Left renal pelvis (tissue), 4 donors: ENCODE measurements around the gene TP53I11. TPM values are rescaled to one million over a fixed set of nuclear protein-coding genes. Genes with fewer than 3 reads are reported as not detected.

Experiments used
- DNase-seq, 4 donors: peaks; one replicate each; pipeline ENCODE4 v3.0.0-alpha.2; 2013; ENCODE audit warnings: low read depth in 4 of 4, low spot score in 3 of 4
- polyA plus RNA-seq, 4 donors: library from polyadenylated mRNA; unstranded; fragments of 120-200 nt; gene quantifications; one replicate each; pipeline ENCODE4 v1.2.1, GENCODE V29; 2013; ENCODE audit not compliant: insufficient read length in 4 of 4

The TP53I11 gene
- polyA plus RNA-seq, 4 donors = 59.1 to 79.2 (median 63.5) TPM

DNA sequence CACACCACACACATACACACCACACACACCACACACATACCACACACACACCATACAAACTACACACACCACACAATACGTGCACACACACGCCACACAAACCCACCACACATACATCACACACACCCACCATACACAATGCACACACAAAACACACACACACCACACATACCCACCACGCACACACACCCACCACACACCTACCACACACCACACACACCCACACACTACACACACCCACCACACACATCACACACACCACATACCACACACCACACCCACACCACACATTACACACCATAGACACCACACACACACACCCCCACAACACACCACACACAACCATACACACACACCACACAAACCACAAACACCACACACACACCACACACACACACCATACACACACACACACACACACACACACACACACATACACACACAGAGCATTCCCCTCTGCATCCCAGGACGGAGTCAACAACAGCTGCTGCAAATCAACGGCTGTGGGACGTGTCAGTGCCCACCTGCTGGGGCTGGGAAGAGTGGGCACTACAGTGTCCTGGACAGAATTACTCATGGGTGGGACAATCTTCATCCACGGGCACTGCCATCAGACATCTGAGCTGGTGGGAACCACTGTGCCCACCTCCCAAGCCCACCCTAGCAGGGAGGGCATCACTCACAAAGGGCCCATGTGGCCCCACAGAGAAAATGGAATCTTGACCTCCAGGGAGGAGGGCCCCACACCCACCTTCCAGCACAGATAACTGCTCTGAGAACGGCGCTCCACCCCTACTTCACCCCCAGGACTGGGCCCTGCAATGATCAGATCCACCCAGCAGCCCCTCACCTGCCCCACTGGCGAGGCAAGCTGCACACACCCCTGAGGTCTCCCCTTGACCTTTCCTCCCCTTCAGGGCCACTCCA, 8.4 kb downstream of the TP53I11 start:
- DNase-seq = no peak

DNA sequence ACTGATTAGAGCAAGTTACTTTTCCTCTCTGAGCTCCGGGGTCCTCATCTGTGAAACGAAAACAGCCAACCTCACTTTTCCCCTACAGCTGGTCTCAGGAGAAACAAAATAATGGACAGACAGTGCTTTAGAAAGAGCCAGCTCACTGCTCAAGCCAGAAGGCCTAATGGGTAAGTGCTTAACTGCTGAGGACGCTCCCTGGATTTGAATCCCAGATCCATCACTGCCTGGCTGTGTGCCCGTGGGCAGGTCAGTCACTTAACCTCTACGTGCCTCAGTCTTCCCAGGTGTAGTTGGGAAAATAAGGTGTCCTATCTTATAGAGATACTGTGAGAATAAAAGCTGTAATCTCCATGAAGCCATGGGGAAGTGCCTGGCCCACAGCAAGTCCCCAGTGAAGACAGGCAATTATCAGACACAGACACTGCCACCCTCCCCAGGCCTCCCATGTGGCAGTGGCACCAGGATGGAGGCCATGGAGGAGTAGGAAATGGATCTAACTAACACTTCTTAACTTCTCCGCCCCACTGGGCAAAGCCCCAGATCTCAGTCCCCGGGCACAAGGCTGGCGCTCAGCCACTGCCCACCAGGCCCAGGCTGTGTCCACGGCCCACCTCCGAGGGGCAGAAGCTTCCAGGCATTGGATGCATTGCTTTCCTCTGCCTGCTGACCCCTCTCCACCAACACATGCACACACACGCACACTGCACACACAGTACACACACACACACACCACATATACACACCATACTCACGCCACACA, 9.2 kb downstream of the TP53I11 start:
- DNase-seq = no peak

DNA sequence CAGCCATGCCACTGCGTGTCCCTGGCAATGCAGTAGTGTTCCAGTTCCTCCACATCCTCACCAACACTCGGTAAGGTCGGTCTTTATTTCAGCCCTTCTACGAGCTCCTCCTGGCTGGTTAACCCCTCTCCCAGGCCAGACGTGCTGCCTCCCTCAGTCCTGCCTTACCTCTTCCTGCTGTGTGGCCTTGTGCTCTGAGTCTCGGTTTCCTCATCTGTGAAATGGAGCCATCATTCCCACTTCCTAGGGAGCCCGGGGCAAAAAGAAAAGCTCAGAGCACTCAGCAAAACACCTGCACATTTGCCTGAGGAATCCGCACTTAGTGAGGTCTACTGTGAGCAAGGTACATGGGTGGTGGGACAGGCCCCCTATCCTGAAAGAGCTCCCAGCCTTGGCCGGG, 9.8 kb downstream of the TP53I11 start:
- no peak for DNase-seq

DNA sequence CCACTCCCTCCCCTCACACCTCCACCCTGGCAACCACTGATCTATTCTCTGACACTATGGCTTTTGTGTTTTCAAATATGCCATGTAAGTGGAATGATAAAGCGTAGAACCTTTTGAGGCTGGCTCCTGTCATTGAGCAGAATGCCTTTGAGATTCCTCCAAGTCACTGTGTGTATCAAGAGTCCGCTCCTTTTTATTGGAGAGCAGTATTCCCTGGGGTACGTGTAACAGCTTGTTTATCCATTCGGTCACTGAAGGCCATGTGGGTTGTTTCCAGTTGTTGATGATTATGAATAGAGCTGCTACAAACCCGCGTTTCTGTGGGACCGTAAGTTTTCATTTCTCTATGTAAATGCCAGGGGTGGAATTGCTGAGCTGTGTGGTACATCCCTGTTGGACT, 10.3 kb downstream of the TP53I11 start:
- DNase-seq = no peak

DNA sequence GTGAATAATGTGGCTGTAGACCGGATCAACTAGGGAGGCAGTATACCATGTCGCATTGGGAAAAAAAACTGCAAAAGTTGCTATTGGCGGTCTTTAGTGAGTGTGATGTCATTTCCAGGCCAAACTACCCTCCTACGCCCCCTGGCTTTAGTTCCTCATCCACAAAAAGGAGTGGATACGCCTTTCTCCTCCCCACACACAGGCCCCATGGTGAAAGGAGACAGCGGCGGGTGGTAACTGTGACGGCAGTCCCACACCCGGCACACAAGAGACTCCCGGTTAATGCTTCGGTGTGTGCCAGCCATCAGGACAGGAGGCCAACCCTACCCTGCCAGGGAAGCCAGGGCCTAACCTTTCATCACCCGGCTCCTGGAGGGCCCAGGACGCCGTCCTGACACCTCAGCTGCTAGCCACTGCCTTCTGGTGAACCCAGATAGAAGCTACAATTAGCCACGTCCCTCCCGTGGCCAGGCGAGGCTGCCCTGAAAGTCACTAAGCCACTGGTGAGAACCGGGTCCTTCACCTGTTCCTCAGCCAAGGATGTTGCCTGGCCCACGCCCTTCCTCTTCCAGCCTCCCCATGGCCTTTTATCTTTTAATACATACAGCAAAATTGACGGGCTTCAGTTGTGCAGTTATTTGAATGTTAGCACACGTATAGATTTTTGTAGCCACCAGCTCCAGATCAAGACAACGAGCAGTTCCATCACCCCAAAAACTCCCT, 10.8 kb downstream of the TP53I11 start:
- no peak for DNase-seq

DNA sequence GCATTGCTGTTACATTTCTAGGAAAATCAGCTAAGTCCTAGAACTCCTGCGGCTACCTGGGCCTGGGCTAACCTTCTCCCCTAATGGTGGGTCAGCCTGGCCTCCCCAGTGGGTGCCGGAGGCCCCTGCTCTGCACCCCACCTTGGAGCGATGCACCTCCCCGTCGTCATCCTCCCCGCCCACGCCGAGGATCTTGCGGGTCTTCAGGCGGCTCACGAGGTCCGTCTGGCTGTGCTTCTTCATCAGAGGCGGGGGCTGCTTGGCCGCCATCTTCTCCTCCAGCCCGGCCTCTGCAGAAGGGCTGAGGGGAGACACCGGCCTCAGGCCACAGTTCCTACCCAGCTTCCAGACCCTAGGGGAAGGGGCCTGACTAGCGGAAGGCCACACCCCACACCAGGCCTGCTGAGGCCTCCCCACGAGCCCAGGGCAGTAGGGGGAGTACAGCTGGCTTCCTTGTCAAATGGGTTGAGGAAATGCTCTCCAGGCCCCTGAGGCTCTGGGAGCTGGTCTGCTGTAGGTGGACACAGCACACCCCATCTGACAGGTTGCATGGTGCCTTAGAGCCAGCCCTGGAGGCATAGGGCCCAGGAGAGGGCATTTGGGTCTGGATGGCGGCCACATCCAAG, 12.5 kb downstream of the TP53I11 start:
- DNase-seq = no peak

DNA sequence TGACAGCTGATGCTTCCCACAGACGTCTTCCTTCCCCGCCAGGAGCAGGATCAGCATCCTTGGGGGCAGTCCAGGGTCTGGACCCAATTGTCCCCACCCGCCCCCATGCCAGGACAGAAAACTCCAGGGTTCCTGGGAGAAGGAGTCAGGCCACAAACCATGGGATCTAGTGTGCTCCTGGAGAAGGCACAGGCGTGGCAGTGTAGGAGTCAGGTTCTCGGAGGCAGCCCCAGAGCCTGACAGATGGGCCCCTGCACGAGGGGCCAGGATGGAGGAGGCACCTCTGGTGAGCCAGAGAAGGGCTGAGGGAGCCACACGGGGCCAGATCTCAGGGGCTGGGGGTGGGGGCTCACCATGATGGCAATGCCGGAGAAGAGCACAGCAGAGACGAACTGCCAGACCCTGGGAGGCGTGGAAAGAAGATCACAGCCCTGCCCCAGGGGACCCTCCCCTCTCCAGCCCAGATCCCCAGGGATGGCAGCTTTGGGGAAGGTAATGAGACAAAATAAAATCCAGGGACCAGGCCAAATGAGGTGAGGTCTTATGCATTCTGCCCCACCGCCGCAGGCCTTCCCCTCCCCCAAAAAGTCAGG, 13.6 kb downstream of the TP53I11 start:
- DNase-seq = no peak

DNA sequence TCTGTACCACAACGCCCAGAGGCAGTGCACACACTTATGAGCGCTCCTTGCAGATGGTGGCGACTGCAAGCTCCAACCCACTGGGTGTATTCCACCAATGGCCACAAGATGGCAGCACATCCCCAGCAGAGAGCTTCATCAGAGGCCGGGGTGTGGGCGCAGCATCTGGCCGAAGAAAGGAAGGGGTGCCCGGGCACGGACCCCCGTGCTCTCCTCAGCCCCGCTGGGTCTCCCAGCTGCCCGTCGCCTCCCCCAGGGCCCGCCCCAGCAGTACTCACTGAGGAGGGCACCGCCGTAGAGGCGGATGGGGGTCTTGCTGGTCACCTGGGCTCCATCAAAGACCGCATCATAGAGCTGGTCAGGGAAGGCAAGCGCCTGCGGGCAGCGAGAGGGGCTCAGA, 14.2 kb downstream of the TP53I11 start:
- DNase-seq = peak in 1 of 4 donors; percentile 78

DNA sequence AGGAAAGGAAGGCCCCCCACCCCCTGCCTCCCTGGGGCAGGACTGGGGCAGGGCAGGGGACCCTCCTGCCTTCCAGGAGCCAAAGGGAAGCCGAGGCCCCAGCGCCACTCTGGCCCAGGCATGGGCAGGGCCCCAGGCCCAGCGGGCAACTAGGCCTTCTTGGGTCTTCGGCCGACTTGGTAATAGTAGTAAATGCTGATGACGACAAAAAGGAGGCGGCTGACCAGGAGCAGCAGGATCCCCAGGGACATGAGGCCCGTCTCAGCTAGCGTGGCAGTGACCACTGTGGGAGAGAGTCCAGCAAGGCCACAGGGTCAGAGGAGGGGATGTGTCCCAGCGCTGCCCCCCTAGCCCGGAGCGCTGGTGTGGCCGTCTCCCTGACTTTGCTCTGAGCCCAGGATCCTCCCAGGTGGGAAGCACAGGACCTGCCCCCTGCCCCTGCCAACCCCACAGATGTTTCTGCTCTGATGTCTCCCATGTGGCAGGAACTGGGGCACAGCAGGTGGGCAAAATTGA, 15.9 kb downstream of the TP53I11 start:
- DNase-seq = no peak

DNA sequence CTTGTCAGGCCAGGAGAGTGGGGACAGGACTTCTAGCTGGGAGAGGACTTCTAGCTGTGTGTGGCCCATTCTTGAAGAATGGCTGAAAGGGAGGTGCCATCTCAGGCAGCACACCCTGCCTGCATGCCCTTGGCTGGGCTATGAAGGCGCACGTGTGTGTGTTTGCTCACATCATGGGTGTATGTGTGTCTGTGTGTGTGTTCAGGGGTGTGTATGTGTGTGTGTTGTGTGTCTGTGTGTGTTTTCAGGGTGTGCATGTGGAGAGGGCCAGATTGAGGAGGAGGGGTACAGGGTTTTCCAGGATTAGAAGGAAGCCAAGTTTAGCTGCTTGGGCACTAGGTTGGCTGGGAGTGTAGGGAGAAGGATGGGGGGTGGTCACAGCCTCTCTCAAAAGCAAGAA, 16.6 kb downstream of the TP53I11 start:
- no peak for DNase-seq

DNA sequence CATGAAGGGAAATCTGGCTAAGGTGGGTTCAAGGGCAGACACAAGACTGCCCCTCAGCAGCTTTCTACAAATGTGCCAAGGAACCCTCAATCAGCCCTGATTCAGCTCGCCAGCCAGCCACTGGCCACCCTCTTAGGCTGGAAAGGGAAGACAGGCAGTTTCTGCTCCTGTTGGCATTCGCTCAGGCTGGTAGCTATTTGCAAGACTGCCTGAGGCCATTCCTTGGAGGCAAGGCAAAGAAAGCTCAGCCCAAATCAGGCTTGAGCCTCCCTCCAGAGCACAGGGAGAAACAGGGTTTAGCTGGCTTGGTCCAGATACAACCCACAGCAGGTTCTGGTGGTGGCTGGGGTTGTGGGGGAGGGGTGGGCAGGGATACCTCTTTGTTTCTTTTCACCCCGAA, 19.2 kb downstream of the TP53I11 start:
- no peak for DNase-seq

DNA sequence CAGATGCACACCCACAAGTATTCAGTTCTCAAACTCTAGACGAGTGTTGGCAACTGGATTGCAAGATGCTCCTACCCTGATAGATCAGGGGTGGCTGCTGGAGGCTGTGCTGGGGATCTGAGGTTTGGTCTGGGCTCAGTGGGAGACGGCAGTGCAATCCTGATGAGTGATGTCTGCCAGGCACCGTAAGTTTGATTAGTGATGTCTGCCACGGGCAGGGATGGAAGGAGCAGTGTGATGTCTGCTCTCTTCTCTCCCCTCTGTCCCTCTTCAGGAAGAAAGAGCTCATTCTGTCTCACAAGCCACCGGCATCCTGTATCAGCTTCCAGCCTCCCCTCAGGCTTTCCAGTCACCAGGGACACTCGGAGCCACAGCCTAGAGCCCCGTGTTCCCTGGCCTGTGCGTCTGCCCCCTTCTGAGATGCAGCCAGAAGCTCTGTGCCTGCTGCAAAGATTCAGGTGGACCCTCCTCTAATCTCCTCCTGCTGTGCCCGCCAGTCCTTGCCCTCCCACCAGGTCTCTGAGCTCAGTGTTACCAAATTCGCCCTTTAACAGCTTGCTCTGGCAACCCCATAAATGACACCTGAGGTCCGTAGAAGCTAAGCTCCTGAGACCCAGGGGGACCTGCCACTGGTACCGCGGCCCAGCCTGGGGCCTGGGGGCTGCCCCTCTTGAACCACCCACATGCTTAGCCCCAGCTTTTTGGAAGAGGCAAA, 19.9 kb downstream of the TP53I11 start:
- DNase-seq = no peak

DNA sequence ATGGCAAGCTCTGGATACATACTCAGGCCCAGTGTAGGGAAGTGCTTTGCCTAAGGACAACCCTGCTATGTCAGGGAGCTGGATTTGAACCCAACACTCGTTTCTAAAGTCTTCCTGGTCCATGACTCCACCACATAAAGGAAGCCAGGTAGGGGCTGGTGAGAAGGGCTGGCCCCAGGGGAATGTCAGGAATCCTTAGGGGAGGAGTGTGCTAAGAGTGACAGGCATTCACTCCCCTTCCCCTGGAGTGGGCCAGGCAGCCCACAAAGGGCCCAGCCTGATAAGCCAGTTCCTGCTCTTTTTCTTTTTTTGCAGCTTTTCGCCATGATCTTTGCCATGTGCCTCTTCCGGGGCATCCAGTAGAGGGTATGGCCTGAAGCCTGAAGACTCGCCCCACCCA, 21.9 kb downstream of the TP53I11 start:
- no peak for DNase-seq

DNA sequence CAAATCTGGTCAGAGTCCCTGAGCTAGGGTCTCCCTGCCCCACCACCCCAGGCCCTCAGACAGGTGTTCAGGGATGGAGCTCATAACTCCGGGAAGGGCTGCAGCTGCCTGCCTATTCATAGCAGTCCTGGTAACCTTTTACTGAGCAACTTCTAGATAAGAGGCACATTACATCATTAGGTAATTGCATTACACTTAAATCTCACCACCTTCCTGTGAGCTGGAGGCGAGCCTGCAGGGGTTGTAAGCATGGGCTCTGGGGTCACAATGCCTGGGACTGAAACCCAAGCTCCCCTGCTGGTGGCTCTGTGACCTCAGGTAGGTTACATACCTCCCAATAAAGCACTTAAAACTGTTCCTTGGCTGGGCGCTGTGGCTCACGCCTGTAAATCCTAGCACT, 22.5 kb downstream of the TP53I11 start:
- DNase-seq = no peak

DNA sequence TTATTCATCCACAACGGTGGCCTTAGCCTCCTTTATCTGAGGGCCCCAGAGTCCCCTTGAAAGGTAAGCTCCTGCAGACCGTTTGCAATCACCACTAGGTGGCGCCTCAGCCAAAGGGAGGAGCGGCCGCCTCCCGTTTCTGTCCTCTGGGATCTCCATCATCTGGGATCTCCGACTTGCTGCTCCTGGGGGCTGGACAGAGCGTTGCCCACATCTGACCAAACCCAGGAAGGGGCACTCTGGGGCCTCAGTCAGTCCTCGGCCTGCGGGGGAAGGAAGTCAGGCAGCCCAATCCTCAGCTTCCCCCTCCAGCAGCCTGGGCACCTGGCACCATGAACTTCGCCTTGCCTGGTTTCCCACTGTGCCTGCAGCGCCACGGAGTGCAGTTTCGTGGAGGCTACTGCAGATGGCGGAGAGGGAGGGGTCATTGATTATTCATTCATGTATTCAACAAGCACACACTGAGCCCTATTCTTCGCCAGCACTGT, 23.5 kb downstream of the TP53I11 start:
- DNase-seq = no peak

DNA sequence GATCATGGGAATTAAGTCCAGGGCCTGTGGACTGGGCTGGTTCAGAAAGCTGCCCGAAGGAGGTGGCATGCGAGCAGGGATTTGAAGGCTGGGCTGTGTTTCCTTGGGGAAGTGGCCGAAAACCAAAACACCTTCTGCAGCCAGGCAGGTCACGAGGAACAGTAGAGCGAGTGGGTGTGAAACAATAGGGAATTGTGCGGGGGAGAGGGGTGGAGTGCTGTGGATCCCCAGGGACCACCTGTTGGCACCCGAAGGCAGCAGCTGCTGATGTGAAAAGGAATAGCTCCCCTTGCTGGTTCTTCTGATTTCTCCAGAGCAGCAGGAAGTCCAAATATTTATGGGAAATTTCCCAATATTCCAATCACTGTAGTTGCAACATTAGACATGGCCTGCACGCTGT, 24.6 kb downstream of the TP53I11 start:
- no peak for DNase-seq

DNA sequence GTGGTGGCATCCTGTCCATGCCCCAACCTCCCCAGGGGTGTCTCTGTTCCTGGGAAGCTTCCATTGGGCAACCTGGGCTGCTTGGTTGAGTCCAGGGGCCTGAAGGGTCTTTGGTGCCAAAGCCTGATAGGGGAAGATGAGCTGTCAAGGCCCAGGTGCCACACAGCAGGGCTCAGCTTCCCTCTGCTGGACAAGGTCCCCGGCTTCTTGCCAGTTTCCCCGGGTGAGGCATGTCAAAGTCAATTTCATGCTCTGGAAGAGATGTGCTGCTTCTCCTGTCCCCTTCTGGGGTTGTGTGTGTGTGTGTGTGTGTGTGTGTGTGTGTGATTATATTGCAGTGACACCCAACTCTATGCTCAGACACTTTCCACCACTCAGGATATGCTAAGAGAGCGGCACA, 26.9 kb downstream of the TP53I11 start:
- no peak for DNase-seq

DNA sequence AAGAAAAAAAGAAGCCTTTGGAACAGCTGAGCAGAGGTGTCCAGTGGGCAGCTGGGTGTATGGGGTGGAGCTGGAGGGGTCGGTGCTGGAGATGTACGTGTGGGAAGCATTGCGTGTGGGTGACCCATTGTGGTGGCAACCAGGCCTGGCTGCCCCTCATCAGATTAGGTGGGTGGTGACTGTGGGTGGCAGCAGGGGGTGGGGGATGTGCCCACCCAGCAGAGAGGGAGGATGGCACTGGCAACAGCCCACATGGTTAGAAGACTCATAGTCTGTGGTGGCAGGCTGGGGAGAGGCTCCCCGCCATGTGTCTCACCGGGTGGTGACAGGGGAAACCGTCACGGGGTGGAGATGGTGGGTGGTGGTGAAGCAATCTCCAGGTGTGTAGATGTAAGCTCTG, 27.6 kb downstream of the TP53I11 start:
- DNase-seq = no peak

DNA sequence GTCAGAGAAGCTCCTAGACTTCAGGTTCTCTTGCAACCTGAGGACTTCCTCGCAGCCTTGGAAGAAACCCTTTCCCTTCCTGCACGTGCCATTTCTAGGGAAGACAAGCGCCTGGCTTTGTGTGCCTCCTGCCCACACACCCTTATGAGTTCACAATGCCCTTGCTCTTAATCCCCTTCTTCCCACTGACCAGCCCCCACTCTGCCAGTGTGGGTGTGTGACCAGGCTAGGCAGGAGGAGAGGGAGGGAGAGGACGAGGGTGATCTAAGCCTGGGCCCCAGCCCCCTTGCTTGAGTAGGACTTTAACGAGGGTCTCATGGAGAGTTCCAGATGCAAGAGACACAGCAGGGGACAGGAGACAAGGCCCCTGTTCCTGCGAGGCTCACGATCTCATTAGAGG, 30.2 kb downstream of the TP53I11 start:
- no peak for DNase-seq
